Endothelial cell of umbilical vein (primary cell): Measurements from ENCODE around the gene SNCG. TPM values are rescaled to one million over a fixed set of nuclear protein-coding genes. Genes with fewer than 3 reads are reported as not detected.

Experiments
- BruUV-seq: library from RNA; stranded (reverse); fragments of 400-500 nt; replicated peaks from 2 replicates; lab custom pipeline; 2021; lab: Mats Ljungman, UMichigan
- CTCF ChIA-PET: fragments of 300-600, 350-600 bp; sonication (Branson Sonifier 250); formaldehyde crosslinking; loops from one replicate; lab custom pipeline; 2021; ENCODE audit warnings: antibody characterized with exemption, inconsistent platforms; lab: Charles Lee
- POLR2A ChIA-PET: fragments of 300-600, 350-600 bp; sonication (Branson Sonifier 250); formaldehyde crosslinking; loops from one replicate; lab custom pipeline; 2021; ENCODE audit warnings: antibody characterized with exemption, inconsistent platforms; lab: Charles Lee
- DNase-seq: peaks from one replicate; pipeline ENCODE4 v3.0.0-alpha.2; 2011; ENCODE audit warnings: low read depth, low spot score
- FAIRE-seq: peaks from 2 replicates; lab custom pipeline; 2011; peaks lifted over from hg19 to GRCh38; lab: Jason Lieb, UNC
- H2AFZ ChIP-seq: 2 replicates; pipeline ENCODE4 v1.6.0; 2012; ENCODE audit warnings: low read depth, low read length, control low read depth, inconsistent platforms
- H3K27ac ChIP-seq: 2 replicates; pipeline ENCODE4 v1.5.1; 2011; ENCODE audit warnings: low read depth, mild to moderate bottlenecking, control low read depth, low read length, moderate library complexity; ENCODE audit not compliant: insufficient read depth
- H3K27me3 ChIP-seq, 2 experiments: 2 replicates each; pipeline versions ENCODE4 v1.6.0 to v1.6.1; 2011; ENCODE audit warnings: low read length in 2 of 2, mixed read lengths in 1 of 2; ENCODE audit not compliant: control insufficient read depth in 2 of 2, insufficient read depth in 2 of 2
- H3K36me3 ChIP-seq, 2 experiments: 2 replicates in 1 of 2; 3 replicates in 1 of 2; pipeline ENCODE4 v1.5.1; 2011; ENCODE audit warnings: low read length in 2 of 2, mild to moderate bottlenecking in 1 of 2, moderate library complexity in 1 of 2; ENCODE audit not compliant: control insufficient read depth in 2 of 2, insufficient read depth in 2 of 2; ENCODE audit errors: extremely low read depth in 1 of 2
- H3K4me1 ChIP-seq: 3 replicates; pipeline ENCODE4 v1.5.1; 2011; ENCODE audit warnings: mild to moderate bottlenecking, low read length; ENCODE audit not compliant: control insufficient read depth, insufficient read depth; ENCODE audit errors: extremely low read depth
- H3K4me2 ChIP-seq: 2 replicates; pipeline ENCODE4 v1.6.1; 2011; ENCODE audit warnings: low read length, control low read depth, mixed read lengths; ENCODE audit not compliant: insufficient read depth
- H3K4me3 ChIP-seq, 3 experiments: fragments of 200-600 bp in 1 of 3; sonication (generic), shearing (Covaris generic) in 1 of 3; replicated peaks in 1 of 3; 2 replicates each; pipeline ENCODE4 v1.5.1; 2011 to 2016; ENCODE audit warnings: control low read depth in 3 of 3, low read length in 3 of 3, mild to moderate bottlenecking in 2 of 3, inconsistent platforms in 1 of 3, low read depth in 1 of 3, moderate library complexity in 1 of 3; ENCODE audit not compliant: insufficient read depth in 1 of 3
- H3K79me2 ChIP-seq: 2 replicates; pipeline ENCODE4 v1.6.0; 2012; ENCODE audit warnings: low read length, inconsistent platforms; ENCODE audit not compliant: control insufficient read depth, insufficient read depth
- H3K9ac ChIP-seq: replicated peaks from 2 replicates; pipeline ENCODE3; 2011; ENCODE audit warnings: low read length, control low read depth; ENCODE audit not compliant: insufficient read depth; ENCODE audit errors: extremely low read depth
- H3K9me1 ChIP-seq: replicated peaks from 3 replicates; pipeline ENCODE4 v1.6.0; 2011; ENCODE audit warnings: mild to moderate bottlenecking, low read length; ENCODE audit not compliant: control insufficient read depth, insufficient read depth; ENCODE audit errors: extremely low read depth
- H3K9me3 ChIP-seq: replicated peaks from 2 replicates; pipeline ENCODE4 v1.5.1; 2012; ENCODE audit warnings: low read length, inconsistent platforms; ENCODE audit not compliant: control insufficient read depth, insufficient read depth
- H4K20me1 ChIP-seq: replicated peaks from 2 replicates; pipeline ENCODE3; 2011; ENCODE audit warnings: mild to moderate bottlenecking, low read length; ENCODE audit not compliant: control insufficient read depth, insufficient read depth; ENCODE audit errors: extremely low read depth
- FOS ChIP-seq: IDR thresholded peaks from 2 replicates; pipeline ENCODE4 v1.6.1; 2011; ENCODE audit warnings: mild to moderate bottlenecking, low read length, moderate library complexity, borderline replicate concordance; ENCODE audit not compliant: insufficient read depth
- GATA2 ChIP-seq: IDR thresholded peaks from 2 replicates; pipeline ENCODE4 v1.7.0; 2011; ENCODE audit warnings: low read depth, mild to moderate bottlenecking, moderate library complexity, mixed read lengths, low read length; ENCODE audit not compliant: insufficient read length, insufficient read depth
- MYC ChIP-seq: IDR thresholded peaks from one replicate; pipeline ENCODE4 v1.6.1; 2011; ENCODE audit warnings: mild to moderate bottlenecking, low read depth, low read length
- POLR2A ChIP-seq: IDR thresholded peaks from 2 replicates; pipeline ENCODE4 v1.6.1; 2012; ENCODE audit warnings: low read depth, mild to moderate bottlenecking, control low read depth, low read length
- POLR2AphosphoS5 ChIP-seq: IDR thresholded peaks from 2 replicates; pipeline ENCODE4 v1.6.1; 2012; ENCODE audit warnings: low read depth, mild to moderate bottlenecking, control low read depth, low read length, moderate library complexity; ENCODE audit not compliant: insufficient read depth
- dilution Hi-C: fragments of 300-500 bp; cut with MboI; formaldehyde crosslinking; loops from one replicate; pipeline ENCODE4 v1.15.0; 2019; ENCODE audit warnings: low sequenced_read_pairs; ENCODE audit not compliant: extremely low pct_ligation_motif_present
- intact Hi-C: fragments of 100-400 bp; cut with micrococcal nuclease; formaldehyde crosslinking; loops from one replicate; pipeline ENCODE4 v1.10.0; 2022
- polyA plus RNA-seq, 4 experiments: library from polyadenylated mRNA; depleted of rRNA in 3 of 4; stranded (reverse) in 3 of 4; unstranded in 1 of 4; fragments of >200 nt; gene quantifications; 2 replicates each; pipeline versions ENCODE4 v1.2.1 to v1.2.3, GENCODE V29; 2011 to 2012; ENCODE audit warnings: missing spikeins in 1 of 4
- total RNA-seq: library from RNA; stranded (reverse); gene quantifications from 2 replicates; pipeline ENCODE4 v1.2.3, GENCODE V29; 2021
- TF ChIP-seq, protein P1 (sequence below), 2 donors: IDR thresholded peaks; 1 replicate in 1 of 2; 2 replicates in 1 of 2; pipeline ENCODE4 v1.5.1; 2011; ENCODE audit warnings: low read length in 2 of 2, mild to moderate bottlenecking in 2 of 2, moderate library complexity in 2 of 2, control low read depth in 1 of 2, inconsistent platforms in 1 of 2, low read depth in 1 of 2; ENCODE audit not compliant: insufficient read depth in 1 of 2; ENCODE audit errors: extremely low read depth in 1 of 2
- TF ChIP-seq, protein P2 (sequence below): IDR thresholded peaks from 2 replicates; pipeline ENCODE4 v1.6.1; 2011; ENCODE audit not compliant: insufficient read depth, insufficient read length

SNCG gene
- total and polyA plus RNA-seq, 2 donors (not counting 3 experiments of a cell fraction or from before 2014, with no cell fraction given), result 31.4 to 60.8 TPM

DNA sequence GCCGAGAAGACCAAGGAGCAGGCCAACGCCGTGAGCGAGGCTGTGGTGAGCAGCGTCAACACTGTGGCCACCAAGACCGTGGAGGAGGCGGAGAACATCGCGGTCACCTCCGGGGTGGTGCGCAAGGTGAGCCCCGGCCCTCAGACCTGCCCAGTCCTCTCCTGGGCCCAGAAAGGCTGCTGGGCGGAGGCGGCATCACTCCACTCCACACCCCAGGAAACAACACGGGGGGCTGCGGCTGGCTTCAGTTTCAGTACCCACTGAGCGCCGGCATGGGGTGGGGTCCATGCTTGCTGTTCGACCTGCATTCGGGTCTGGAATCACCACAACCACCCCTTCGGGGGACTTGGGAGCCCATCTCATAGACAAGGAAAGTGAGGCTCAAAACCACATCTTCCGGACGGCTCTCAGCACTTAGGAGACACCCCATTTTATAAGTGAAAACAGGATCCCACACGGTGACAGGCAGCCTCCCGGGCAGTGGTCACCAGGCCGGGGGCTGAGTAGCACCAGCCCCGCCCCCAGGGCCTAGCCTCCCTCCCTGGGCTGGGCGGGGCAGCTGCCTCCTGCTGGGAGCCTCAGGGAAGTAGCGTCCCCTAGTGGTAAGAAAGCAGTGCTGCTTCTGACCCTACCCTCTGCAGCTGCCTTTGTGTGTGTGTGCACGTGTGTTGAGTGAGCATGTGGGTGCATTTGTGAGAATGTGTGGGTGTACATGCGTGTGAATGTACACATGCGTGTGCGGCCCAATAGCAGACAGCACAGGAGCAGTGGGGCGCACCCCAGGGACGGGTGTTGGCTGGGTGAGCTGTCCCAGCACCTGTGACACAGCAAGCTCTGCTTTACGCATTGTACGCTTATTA lies 1.8 kb downstream of the SNCG start:
- Histone ChIP-seq H3K9me1 (no peaks in the 10 kb centered on the region), H3K4me1 (peaks cover 45% of the 10 kb centered on the region), H3K9ac (no peak overlapping the region), H3K27me3 (no peaks in the 10 kb centered on the region), H2AFZ (no peak overlapping the region), H3K36me3 (no peaks in the 10 kb centered on the region), H4K20me1 (no peaks in the 10 kb centered on the region), H3K27ac (peak overlapping the region; percentile 78), H3K4me3 (no peak overlapping the region), H3K4me2 (peak overlapping the region; percentile 33), H3K79me2 (peaks cover 28% of the 10 kb centered on the region), H3K9me3 (no peaks in the 10 kb centered on the region)
- dilution Hi-C loops (no loop called here), intact Hi-C loops (loop anchor here (1.0 kb wide), 2 partner anchors 21 to 272 kb away; no protein-coding TSS in a partner anchor)
- DNase-seq (peak; percentile 85), FAIRE-seq (peak; percentile 91)
- ChIA-PET CTCF (interaction anchor here (0.6 to 8.7 kb wide), 15 partner anchors 8 to 279 kb away, joined by 3 to 325 read pairs (median 4); partner anchors contain the start of gene ADIRF), POLR2A (interaction anchor here (0.5 to 3.1 kb wide), 6 partner anchors 9 to 944 kb away, joined by 3 to 13 read pairs (median 3); no protein-coding TSS in a partner anchor)
- TF ChIP-seq MYC, result peak; percentile 85
- TF ChIP-seq, protein P1, sequence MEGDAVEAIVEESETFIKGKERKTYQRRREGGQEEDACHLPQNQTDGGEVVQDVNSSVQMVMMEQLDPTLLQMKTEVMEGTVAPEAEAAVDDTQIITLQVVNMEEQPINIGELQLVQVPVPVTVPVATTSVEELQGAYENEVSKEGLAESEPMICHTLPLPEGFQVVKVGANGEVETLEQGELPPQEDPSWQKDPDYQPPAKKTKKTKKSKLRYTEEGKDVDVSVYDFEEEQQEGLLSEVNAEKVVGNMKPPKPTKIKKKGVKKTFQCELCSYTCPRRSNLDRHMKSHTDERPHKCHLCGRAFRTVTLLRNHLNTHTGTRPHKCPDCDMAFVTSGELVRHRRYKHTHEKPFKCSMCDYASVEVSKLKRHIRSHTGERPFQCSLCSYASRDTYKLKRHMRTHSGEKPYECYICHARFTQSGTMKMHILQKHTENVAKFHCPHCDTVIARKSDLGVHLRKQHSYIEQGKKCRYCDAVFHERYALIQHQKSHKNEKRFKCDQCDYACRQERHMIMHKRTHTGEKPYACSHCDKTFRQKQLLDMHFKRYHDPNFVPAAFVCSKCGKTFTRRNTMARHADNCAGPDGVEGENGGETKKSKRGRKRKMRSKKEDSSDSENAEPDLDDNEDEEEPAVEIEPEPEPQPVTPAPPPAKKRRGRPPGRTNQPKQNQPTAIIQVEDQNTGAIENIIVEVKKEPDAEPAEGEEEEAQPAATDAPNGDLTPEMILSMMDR (IDR thresholded peaks at IDR 0.05; ENCODE audit: extremely low read depth in 1 of 2, insufficient read depth in 1 of 2, low read depth in 1 of 2, low read length in 2 of 2), result peak; percentile 100
- no peak for TF ChIP-seq POLR2A
- TF ChIP-seq, protein P2, sequence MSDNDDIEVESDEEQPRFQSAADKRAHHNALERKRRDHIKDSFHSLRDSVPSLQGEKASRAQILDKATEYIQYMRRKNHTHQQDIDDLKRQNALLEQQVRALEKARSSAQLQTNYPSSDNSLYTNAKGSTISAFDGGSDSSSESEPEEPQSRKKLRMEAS, result peak; percentile 74
- TF ChIP-seq FOS, result no peak
- peak; percentile 23 for TF ChIP-seq POLR2AphosphoS5
- no peak for TF ChIP-seq GATA2
- BruUV-seq, result no TSS peak
